Measurements from ENCODE around the gene CXCL11. TPM values are rescaled to one million over a fixed set of nuclear protein-coding genes. Genes with fewer than 3 reads are reported as not detected.

Gene CXCL11
- polyA plus RNA-seq, 2 of the 4 experiments (the other 2 are of a cell fraction), result not detected

GRCh38 chr4:75989846-75990528 lies 45.9 kb downstream of the CXCL11 start:
- FAIRE-seq (no peak), DNase-seq (ENCODE audit: low read depth in 1 of 2, low spot score in 1 of 2) (no peak), ATAC-seq (no peak)
- ChIA-PET CTCF (no interaction called here), POLR2A (interaction anchor here (1.1 kb wide), 1 partner anchor 158 kb away, joined by 4 read pairs; the partner anchor contains the start of gene NUP54)
- peaks cover 7% of the 10 kb centered on the region; the same call in 1 of the 3 replicates for H3K4me1 ChIP-seq
- H3K4me2 ChIP-seq, result peak overlapping the region; percentile 80
- TF ChIP-seq ZNF302 (CRISPR knock-in tag; IDR thresholded peaks at IDR 0.05), result no peak
- no peak for TF ChIP-seq RNF2 (IDR thresholded peaks at IDR 0.05; ENCODE audit: borderline replicate concordance, low read depth)
- TF ChIP-seq HDAC2 (IDR thresholded peaks at IDR 0.05), result no peak
- TF ChIP-seq KDM1A (IDR thresholded peaks at IDR 0.05; ENCODE audit: low read depth), result no peak
- TF ChIP-seq ESRRA (IDR thresholded peaks at IDR 0.05; ENCODE audit: borderline replicate concordance, low read length), result no peak
- no peak for TF ChIP-seq ELK1 (IDR thresholded peaks at IDR 0.05; ENCODE audit: low read depth, low read length)
- no peak for TF ChIP-seq RCOR1 (IDR thresholded peaks at IDR 0.05; ENCODE audit: low read depth, low read length)
- no peak for TF ChIP-seq ATOH8 (CRISPR knock-in tag; IDR thresholded peaks at IDR 0.05; ENCODE audit: low read depth)
- no peak for TF ChIP-seq BHLHE40 (IDR thresholded peaks at IDR 0.05; ENCODE audit: low read depth, low read length)
- TF ChIP-seq CHD4 (IDR thresholded peaks at IDR 0.05; ENCODE audit: borderline replicate concordance), result no peak
- TF ChIP-seq KDM5A (IDR thresholded peaks at IDR 0.05), result no peak
- TF ChIP-seq NPAS2 (CRISPR knock-in tag; IDR thresholded peaks at IDR 0.05; ENCODE audit: borderline replicate concordance), result no peak
- TF ChIP-seq, protein P1, sequence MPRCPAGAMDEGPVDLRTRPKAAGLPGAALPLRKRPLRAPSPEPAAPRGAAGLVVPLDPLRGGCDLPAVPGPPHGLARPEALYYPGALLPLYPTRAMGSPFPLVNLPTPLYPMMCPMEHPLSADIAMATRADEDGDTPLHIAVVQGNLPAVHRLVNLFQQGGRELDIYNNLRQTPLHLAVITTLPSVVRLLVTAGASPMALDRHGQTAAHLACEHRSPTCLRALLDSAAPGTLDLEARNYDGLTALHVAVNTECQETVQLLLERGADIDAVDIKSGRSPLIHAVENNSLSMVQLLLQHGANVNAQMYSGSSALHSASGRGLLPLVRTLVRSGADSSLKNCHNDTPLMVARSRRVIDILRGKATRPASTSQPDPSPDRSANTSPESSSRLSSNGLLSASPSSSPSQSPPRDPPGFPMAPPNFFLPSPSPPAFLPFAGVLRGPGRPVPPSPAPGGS (IDR thresholded peaks at IDR 0.05), result no peak
- TF ChIP-seq RARB (CRISPR knock-in tag; IDR thresholded peaks at IDR 0.05), result no peak
- H3K27ac ChIP-seq, result peak overlapping the region; percentile 84 to 93
- H3K4me3 ChIP-seq, result peak overlapping the region; percentile 92
- H3K9me3 ChIP-seq, result no peaks in the 10 kb centered on the region
- 2% methylated on average over 20 of the region's 20 CpGs for WGBS (ENCODE audit: missing lambda C conversion rate)

DNA sequence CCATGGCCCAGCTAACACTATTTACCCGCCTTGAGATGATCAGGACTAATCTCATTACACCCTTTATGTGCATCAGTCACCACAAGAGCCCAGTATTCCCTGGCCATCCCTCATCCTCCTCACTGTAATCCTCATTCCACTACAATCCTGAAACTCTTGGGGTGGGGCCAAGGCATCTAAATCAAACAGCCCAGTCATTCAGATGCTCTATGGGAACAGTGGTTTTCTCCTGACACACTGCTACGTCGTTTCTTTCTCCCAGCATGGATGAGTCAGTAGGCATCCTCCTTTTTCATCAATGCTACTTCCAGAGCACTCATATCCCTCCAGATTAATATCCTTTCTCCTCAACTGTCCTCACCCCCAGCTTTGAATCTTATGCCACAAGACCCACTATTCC lies 50.8 kb downstream of the CXCL11 start:
- WGBS (ENCODE audit: missing lambda C conversion rate), result 74% methylated on average over 3 of the region's 3 CpGs
- no peak for DNase-seq (ENCODE audit: low read depth in 1 of 2, low spot score in 1 of 2)
- Histone ChIP-seq H3K4me1 (peaks cover 7% of the 10 kb centered on the region; the same call in 1 of the 3 replicates), H3K4me3 (no peak overlapping the region), H3K4me2 (no peak overlapping the region), H3K9me3 (no peaks in the 10 kb centered on the region), H3K27ac (no peak overlapping the region)
- TF ChIP-seq JUN (IDR thresholded peaks at IDR 0.05) (no peak), CHD2 (IDR thresholded peaks at IDR 0.05; ENCODE audit: low read length, partially characterized antibody) (no peak), ZFP36 (IDR thresholded peaks at IDR 0.05; ENCODE audit: borderline replicate concordance, partially characterized antibody) (no peak), PBX3 (IDR thresholded peaks at IDR 0.05) (no peak), TFCP2L1 (CRISPR knock-in tag; IDR thresholded peaks at IDR 0.05) (no peak), SREBF2 (IDR thresholded peaks at IDR 0.05) (no peak)
- TF ChIP-seq, protein P2, sequence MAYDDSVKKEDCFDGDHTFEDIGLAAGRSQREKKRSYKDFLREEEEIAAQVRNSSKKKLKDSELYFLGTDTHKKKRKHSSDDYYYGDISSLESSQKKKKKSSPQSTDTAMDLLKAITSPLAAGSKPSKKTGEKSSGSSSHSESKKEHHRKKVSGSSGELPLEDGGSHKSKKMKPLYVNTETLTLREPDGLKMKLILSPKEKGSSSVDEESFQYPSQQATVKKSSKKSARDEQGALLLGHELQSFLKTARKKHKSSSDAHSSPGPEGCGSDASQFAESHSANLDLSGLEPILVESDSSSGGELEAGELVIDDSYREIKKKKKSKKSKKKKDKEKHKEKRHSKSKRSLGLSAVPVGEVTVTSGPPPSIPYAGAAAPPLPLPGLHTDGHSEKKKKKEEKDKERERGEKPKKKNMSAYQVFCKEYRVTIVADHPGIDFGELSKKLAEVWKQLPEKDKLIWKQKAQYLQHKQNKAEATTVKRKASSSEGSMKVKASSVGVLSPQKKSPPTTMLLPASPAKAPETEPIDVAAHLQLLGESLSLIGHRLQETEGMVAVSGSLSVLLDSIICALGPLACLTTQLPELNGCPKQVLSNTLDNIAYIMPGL (CRISPR knock-in tag; IDR thresholded peaks at IDR 0.05; ENCODE audit: borderline replicate concordance), result no peak
- FAIRE-seq, result no peak
- POLR2A ChIA-PET, result no interaction called here
- CTCF ChIA-PET, result interaction anchor here (1.7 kb wide), 1 partner anchor 69 kb away, joined by 3 read pairs; no protein-coding TSS in a partner anchor
- ATAC-seq, result no peak; a peak in 1 of 6 replicates

Other genes with a start within 250 kb of the CXCL11 start
- gene PPEF2, start 133.6 kb downstream of the CXCL11 start, polyA plus RNA-seq (2011; rRNA removed), result not detected in 2 replicates
- 0.03 TPM in 1 of 3 replicates, not detected in the others for gene PPEF2, start 133.6 kb downstream of the CXCL11 start, polyA plus RNA-seq (2017; fragmentation: RNase III; extraction: RNeasy Plus Mini Kit Qiagen cat#74134 plus additional on column Dnase treatment)
- 29.3 and 31.8 TPM in 2 replicates for gene NAAA, start 95.1 kb downstream of the CXCL11 start, polyA plus RNA-seq (2011; rRNA removed)
- 20.3 to 27.0 TPM (median 23.7 TPM) in 3 replicates for gene NAAA, start 95.1 kb downstream of the CXCL11 start, polyA plus RNA-seq (2017; fragmentation: RNase III; extraction: RNeasy Plus Mini Kit Qiagen cat#74134 plus additional on column Dnase treatment)
- 18.3 and 18.9 TPM in 2 replicates for gene SDAD1, start 45.1 kb downstream of the CXCL11 start, polyA plus RNA-seq (2011; rRNA removed)
- 12.0 to 12.6 TPM (median 12.3 TPM) in 3 replicates for gene SDAD1, start 45.1 kb downstream of the CXCL11 start, polyA plus RNA-seq (2017; fragmentation: RNase III; extraction: RNeasy Plus Mini Kit Qiagen cat#74134 plus additional on column Dnase treatment)
- not detected in 2 replicates for gene CXCL9, start 28.6 kb downstream of the CXCL11 start, polyA plus RNA-seq (2011; rRNA removed)
- not detected in 3 replicates for gene CXCL9, start 28.6 kb downstream of the CXCL11 start, polyA plus RNA-seq (2017; fragmentation: RNase III; extraction: RNeasy Plus Mini Kit Qiagen cat#74134 plus additional on column Dnase treatment)
- gene CXCL10, start 12.6 kb downstream of the CXCL11 start, polyA plus RNA-seq (2011; rRNA removed), result not detected in 2 replicates
- gene CXCL10, start 12.6 kb downstream of the CXCL11 start, polyA plus RNA-seq (2017; fragmentation: RNase III; extraction: RNeasy Plus Mini Kit Qiagen cat#74134 plus additional on column Dnase treatment), result not detected in 3 replicates
- gene ART3, start 38.6 kb upstream of the CXCL11 start, polyA plus RNA-seq (2011; rRNA removed), result not detected in 2 replicates
- not detected in 3 replicates for gene ART3, start 38.6 kb upstream of the CXCL11 start, polyA plus RNA-seq (2017; fragmentation: RNase III; extraction: RNeasy Plus Mini Kit Qiagen cat#74134 plus additional on column Dnase treatment)
- gene NUP54, start 112.3 kb upstream of the CXCL11 start, polyA plus RNA-seq (2011; rRNA removed), result 34.0 and 43.2 TPM in 2 replicates
- gene NUP54, start 112.3 kb upstream of the CXCL11 start, polyA plus RNA-seq (2017; fragmentation: RNase III; extraction: RNeasy Plus Mini Kit Qiagen cat#74134 plus additional on column Dnase treatment), result 32.1 to 38.3 TPM (median 35.6 TPM) in 3 replicates
- gene SCARB2, start 177.8 kb upstream of the CXCL11 start, polyA plus RNA-seq (2011; rRNA removed), result 65.4 and 73.4 TPM in 2 replicates
- gene SCARB2, start 177.8 kb upstream of the CXCL11 start, polyA plus RNA-seq (2017; fragmentation: RNase III; extraction: RNeasy Plus Mini Kit Qiagen cat#74134 plus additional on column Dnase treatment), result 44.3 to 48.8 TPM (median 47.2 TPM) in 3 replicates
- 0.65 and 0.85 TPM in 2 replicates for gene FAM47E, start 215.7 kb upstream of the CXCL11 start, polyA plus RNA-seq (2011; rRNA removed)
- gene FAM47E, start 215.7 kb upstream of the CXCL11 start, polyA plus RNA-seq (2017; fragmentation: RNase III; extraction: RNeasy Plus Mini Kit Qiagen cat#74134 plus additional on column Dnase treatment), result 0.08 to 0.26 TPM (median 0.23 TPM) in 3 replicates

All from A549 (cell line).